Activated CD4-positive, alpha-beta T cell treated with anti-CD3 and anti-CD28 coated beads, Interleukin-2, amount 50 U/mL, for 48 hours (primary cell): ENCODE results near the gene RAD51B.

Experiments
- DNase-seq, 2 experiments: peaks; one replicate each; pipeline ENCODE4 v3.0.0-alpha.2; 2020

Gene RAD51B

DNA sequence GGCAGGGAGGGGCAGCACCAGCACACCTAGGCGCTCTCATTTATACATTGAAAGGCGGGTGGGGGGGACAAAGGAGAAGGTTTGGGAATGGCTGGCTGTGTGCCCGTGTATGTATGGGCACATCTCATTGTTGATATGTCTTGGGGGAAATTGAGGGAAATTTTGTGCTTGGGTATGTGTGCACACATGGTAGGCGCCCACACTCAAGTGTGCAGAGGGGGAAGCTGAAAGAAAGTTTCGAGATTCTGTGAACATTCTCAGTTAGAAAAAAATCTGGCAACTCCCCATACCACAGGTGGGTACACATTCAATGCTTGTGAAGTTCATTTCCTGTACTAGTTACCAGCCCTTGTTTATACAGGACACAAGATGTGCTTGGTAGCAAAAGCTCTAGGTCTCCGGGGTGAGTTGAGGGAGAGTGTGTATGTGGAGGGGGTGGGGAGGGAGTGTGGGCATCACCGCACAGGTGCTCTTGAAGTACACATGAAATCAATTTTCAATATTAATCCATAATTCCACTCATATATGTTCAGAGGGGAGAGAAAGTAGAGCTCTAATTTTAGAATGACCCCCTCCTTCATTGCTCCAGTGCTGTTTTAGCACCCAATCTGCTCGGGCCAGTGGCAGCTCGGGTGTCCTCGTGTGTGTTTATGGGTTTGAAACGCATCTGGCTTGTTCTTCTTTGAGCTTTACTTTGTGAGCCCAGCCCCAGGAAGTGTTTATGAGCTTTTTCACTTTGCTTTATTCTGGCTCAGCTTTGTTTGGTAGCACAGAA, 687.3 kb downstream of the RAD51B start:
- DNase-seq = peak in 1 of 2 experiments; percentile 32

DNA sequence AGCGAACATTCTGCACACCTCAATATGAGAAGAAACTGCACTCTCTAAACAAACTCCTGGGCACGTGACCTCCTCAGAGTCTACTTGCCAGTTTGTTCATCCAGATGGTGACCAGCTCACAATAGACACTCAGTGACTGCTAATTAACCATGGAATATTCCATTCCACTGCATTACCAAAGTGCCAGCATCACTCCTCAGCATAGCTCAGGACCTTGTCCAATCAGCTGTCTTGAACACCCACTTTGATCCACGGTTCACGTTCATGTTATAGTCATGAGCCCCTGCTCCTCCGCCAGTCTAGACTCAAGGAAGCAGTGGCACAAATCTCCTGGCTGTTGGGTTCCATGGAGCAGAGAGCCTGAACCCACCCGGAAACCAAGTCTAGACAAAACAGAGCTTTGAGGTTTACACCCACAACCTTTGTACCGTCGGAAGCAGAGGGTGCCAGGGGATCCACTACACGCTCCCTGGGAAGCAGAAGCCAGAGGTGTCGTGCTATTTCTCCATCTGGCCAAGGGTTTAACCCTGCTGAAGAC, 688.0 kb downstream of the RAD51B start:
- no peak for DNase-seq

DNA sequence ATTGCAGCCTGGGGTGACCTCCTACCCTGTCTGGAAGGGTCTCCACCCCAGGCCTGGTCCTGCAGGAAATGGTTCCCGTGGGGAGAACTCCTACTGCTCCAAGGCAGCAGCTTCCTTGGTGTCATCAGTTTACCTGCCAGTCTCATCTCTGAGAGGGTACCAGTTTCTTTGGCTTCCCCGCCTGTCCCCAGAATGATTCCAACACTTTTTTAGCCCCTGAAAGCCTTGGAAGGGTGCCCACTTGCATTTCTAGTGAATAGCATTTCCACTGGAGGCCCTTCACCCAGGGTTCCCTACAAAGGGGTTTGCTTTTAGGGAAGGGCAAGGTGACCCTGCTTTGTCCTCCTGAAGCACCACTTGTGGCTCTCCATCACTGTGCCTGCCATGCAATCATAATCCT, 689.0 kb downstream of the RAD51B start:
- DNase-seq = no peak

DNA sequence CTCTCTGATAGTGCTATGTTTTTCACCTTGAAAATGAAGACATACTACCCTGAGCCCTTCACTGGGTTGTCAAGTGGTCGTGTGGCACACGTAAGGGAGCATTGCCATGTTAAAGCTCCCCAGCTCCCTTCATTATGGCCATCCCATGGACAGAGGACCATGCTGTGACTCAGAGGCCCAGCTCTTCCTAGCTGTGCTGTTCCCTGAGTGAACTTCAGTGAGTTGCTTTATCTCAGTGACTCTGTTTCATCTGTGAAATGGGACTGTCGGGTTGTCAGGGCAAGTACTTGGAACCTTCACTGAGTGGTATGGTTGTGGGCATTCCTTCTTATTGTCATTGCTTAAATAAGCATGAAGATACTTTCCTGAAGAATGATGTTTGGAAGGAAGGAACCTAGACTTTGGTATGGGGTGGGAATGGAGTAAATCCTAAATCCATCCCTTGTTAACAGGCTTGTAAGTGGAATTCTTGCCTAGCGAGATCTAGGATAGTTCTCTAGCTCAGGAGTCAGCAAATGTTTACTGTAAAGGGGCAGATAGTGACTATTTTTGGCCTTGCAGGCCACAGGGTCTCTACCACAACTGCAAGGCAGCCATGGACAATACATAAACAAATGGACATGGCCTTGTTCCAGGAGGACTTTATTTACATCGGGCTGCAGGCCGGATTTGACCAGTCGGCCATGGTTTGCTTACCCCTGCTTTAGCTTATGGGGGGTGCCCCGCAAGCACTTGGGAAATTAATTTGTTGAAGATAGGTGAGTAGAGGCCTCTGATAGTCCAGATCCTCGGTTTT, 689.8 kb downstream of the RAD51B start:
- no peak for DNase-seq

DNA sequence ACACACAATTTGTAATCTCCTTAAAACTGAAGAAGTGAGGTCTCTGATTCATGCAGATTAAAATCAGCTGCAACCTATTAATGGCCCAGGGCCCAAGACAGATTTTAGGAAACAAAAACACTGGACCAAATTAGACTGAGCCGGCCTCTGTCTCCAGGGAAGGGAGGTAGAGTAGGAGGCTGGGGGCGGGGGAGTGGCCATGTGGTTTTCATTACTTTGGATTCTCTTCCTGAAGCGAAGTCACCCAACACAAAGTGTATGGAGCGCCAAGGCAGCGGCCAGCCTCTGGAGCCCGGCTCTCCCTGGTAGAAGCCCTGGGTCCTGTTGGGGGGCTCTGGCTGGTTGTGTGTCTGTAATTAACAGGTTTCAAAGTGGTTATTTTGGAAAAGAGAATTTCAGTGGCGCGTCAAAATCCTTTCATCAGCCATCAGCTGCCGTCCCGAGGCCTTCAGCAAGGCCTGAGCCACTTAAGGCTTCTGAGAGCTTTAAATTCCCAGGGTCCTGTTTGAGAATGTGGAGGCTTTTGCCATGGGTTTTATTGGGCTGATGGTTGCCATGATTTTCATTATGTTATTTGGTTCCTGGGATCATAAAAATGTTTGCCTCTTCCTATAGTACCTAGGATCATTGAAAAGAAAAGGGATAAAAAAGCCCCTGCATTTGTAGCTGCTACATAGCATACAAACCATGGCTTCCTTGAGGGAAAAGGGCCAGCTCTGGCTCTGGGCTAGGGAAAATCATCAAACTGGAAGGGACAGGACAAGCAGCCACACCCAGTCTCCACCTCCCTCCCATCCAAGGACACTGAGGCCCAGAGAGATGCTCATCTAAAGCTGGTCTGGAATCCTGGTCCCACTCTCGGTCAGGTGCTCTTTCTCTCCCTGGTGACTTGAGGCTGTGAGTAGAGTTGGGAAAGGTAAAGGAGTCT, 690.9 kb downstream of the RAD51B start:
- DNase-seq = no peak

DNA sequence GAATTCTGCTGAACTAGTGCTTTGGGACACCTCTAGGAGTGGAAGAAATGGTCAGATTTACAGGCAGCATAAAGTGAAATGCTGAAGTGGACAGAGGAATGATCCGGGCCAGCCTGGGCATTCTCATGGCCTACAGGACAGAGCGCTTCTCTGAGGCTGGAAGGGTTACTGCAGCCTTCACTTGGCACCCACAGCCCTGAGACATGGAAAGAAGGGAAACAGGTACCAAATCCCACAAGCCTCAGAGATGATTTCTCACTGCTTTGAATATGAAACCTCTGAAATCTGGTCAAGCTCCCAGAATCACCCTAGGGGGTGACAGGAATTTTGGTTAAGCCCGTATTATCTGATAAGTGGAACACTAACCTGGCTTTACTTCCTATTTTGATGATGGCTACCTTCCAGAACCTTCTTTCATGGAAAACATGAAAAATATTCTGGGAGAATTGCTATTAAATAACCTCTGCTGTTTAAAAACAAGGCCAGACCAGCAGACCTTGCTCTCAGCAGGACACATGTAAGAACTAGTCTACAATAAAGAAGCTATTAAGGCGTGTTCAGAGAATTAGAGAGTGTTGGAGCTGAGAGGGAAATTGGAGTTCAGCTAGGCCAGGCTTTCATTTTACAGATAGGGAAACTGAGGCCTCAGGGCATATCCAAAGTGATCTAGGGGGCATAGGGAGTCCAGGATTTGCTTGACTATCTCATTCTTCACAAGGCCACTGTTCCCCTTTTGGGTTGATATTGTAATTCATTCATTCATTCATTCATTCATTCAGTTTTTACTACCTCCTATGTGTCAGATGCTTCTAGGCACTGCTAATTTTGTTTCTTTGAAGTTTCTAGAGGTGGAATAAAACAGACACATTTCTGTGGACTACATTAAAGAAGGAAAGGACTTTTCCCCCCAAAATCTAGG, 691.8 kb downstream of the RAD51B start:
- DNase-seq = no peak

DNA sequence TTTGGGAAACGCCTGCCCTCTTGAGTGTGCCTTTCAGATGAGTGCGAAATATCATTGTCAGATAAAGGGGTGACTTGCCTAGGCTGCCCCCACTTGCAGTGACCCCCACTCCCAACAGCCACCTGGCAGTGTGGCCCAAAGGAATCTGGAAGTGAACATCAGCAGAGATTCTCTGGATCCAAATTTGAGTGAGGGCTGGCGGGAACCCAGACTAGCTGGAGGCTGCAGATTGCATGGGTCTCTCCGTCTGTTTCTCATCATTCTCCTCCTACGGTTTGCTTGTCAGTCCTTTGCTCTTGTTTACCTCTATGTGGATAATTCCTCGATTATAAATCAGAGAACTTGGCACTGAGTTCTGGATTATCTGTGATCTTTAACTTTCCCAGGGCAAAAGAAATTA, 692.5 kb downstream of the RAD51B start:
- no peak for DNase-seq

DNA sequence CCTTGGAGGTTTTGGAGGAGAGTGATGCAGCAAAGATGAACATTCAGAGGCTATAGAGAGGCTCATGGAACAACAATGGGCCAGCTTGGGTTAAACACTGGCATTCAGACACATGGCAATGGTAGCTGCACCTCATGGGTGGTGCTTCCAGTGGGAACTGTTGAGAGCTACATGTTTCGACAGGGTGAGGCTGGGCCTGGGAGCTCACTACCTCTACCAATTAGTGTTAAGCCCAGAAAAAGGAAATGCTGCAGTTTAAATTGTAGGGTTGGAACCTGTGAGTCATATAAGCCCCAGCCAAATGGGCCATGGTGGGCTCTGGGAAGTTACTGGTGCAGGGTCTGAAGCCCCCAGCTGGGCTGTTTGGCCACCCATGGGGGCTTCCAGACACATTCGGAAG, 693.6 kb downstream of the RAD51B start:
- DNase-seq = no peak

DNA sequence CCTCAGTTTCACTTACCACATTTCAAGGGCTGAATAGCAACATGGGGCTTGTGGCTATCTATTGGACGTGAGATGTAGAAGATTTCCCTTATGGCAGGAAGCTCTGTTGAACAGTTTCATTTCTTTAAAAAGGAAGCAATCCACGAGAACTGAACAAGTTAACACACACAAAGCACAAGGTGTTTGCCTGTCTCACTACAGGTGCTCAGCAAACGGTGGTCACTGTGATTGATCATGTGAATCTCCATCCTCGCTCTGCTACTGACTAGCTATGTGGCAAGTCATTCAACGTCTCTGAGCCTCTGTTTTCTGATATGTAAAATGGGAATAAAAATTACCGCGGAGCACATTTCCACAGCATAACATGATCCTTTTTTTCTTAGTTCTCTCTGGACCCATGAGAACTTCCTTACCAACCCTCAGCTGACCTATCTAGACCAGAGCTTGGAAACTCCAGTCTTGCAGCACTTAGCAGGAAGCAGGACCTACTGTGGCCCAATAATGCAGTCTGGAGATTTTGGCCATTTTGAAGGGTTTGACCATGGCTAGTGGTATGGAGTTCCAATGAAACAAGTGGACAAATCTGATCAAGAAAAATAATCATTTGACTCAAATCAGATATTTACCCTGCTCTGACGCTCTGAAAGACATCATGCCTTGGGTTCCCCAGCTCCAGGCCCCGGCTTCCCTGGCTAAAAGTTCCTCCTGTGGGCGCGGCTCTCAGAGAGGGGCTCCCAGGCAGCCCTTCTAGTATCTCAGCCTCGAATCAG, 694.4 kb downstream of the RAD51B start:
- no peak for DNase-seq

DNA sequence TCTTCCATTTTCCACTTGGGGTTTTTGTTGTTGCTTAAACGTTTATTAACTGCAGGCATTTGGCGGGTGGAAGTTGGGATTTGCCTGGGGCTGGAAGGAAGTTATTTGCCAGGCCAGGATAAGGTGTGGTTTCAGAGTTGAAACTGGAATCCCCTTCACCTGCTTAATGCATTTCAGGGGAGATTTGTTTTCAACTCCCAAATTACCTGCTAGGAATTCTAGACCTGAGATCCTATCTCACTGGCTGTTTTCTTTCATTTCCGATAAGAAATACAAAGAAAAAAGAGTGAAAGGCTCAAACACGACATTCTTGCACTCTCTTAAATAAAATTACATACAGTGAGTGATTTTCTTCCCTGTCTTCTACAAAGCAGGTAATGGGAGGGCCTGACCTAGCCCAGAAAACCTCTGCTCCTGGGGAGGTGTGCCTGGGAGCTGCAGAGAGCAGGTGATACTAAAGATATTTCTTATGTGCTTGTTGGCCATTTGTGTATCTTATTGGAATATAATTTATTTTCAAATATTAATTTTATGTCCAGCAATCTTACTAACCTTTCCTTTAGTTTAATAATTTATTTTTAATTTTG, 695.1 kb downstream of the RAD51B start:
- no peak for DNase-seq

DNA sequence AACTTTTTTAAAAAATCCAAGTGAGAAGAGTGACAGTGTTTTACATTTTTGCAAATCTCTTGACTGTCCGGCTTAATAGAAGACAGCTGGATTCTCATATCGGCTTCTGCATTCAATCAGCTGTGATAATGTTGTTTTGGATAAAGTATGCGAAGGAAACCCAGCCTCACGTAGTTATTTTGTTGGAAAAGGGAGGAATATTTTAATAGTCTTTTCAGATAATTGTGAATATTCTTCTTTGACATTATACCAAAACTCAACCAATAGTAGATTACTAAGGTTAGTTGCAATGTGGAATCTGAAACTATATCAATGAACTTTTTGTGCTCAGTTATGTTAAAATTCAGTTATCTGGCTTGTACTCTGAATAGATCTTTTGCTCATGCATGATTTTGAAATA, 696.8 kb downstream of the RAD51B start:
- no peak for DNase-seq

DNA sequence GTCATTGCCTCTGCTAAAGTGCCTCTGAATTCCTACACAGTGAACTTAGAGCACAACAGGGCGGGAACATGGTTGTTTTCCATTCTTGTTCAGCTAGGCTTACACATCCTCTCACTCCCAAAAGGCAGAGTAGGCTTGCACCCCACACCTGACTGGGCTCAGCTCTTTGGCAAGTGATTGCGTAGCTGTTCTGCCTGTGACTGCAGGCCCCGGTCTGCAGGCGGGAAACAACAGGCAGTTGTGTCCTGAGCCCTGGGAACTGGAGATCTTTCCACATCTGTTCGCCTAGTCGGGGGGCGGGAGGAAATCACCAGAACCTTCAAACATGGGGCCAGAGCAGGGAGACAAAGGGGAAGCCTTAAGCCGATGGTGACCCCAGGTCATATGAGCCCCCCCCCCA, 698.6 kb downstream of the RAD51B start:
- no peak for DNase-seq

DNA sequence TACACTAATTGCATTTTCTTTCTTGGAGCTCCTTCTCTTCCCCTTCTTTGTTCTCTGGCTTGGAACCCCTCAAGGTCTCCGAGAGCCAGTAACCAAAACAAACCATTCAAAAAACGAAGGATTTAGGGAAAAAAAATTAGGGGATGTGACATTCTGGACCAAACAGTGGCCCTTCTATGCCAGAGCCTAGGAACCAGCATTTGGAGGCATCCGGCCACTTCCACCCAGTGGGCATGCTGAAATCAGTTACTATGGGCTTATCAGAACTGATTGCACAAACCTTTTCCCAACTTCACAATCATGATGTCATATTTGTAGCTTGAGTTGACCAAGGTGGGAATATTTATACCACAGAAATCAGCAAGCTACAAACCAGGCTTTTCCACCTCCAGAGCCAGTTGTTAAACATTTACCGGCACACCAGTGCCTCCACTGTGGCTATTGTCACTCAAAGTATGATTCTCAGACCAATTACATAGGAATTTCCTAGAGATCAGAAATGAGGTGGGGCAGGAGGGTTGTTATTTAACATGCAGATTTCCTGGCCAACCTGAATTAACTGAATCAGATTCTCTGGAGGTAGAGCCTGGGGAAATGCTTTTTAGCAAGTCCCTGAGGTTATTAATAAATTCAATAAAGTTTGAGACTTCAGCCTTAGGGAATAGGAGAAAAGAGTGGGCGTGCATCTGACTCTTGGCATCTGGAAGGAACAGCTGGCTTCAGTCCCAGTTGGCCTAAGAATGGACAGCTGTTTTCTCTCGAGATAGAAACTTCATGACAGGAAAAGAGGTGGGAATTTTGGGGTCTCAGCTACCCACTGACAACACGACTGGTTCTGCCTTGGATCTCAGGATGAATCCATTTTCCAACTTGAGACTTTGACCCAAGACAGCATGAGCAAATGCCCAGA, 699.4 kb downstream of the RAD51B start:
- no peak for DNase-seq

DNA sequence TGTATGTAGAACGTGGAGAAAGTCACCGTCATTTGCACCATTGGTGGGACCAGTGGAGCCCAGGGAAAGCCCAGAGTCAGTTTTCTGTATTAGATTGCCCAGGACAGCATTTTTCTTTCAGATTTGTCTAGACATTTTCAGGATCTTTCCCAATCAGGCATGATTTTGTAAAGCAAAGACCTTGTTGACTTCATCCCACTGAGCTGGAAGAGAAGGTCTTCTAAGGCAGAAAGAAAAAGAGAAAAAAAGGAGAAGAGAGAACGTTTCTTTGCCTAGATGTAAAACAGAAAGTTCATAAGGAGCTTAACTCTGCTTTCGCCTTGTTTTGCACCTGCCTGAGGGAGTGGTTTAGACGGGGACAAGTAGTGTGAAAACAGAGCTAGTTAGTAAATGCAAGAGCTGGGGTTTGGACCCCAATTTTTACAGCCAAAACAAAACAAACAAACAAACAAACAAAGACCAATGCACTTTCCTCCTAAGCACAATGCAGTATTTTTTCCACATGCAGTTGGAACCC, 700.1 kb downstream of the RAD51B start:
- DNase-seq = no peak

DNA sequence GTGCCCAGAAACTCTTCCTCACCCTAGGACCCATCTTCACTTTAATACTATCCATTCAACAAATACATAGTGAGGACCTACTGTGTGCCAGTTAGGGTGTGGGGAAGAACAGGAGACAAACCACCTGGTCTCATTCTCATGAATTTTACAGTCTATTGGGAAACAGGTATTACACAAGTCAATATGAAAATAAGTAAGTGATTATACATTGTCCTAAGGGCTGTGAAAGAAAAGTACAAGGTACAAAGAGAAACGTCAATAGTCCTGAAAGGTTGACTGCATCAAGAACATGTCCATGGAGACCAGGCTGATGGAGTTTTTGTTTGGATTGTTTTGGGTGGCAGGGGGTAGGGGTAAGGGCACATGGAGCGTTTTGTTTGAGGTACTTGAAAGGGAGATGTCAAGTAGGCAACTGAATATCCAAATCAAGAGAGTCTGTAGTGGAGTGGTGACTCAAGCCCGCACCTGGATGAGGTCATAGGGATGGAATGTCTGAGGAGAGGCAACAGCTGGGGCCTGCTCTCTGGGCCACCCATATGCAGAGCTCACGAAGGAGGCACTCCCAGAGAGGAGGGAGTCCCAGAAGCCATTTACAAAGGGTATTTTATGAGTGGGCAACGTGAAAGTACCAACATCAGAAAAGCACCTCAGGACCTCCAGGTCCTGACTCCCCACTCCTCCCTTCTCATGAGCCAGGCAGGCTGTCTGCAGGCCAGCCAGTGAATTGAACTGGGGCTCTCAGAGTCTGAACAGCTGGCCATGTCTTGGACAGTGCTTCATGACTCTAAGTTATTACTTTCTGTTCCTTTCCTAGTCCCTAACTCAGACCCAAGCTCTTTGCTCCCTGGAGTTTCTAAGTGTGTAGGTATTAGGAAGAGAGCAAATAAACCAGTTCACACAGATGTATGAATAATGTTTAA, 701.3 kb downstream of the RAD51B start:
- no peak for DNase-seq

DNA sequence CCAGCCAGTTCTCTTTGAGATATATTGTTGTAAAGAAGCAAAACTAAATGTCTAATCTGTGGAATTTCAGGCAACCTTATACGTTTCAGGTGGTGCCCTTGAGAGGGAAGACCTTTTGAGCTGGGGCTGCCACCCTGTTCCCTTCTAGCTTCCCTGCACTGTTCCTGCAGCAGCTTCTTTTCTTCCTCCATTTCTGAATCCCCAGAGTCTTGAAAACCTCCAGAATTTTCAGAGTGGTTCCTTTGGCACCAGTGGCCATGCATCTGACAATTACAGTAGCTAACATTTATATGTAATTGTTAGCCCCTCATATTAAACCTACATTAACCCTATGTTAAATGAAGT, 702.0 kb downstream of the RAD51B start:
- no peak for DNase-seq

DNA sequence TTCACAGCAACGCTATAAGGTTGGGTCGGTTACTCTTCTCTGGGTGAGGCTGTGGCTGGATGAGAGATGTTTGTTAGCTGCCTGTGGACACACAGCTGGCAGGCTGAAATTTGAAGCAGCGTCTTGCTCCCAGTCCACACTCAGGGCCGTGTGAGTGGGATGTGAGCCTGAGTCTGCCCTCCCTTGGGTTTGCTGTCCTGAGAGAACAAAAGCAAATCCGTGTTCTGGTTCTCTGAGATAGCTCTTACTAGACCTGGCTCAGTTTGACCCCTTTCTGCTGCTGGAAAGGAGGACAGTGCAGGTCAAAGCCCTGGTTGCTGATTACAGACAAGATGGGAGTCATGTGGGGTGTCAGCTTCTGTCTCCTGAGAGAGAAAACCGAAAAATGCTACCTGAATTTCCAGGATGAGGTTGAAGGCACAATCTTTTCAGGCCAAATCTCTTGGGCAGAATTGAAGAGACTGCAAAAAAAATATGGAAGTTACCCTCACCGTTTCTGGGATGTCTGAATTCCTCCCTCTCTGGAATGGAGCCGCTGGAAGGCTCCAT, 702.5 kb downstream of the RAD51B start:
- DNase-seq = no peak
